T47D (cell line): ENCODE data around the gene VEGFC.

Source experiments
- DNase-seq, 2 experiments: peaks; one replicate each; pipeline versions ENCODE4 v3.0.0 to v3.0.0-alpha.2; 2011 to 2012; ENCODE audit warnings: low read depth in 1 of 2, low spot score in 1 of 2
- JUND ChIP-seq: IDR thresholded peaks from 2 replicates; pipeline ENCODE4 v1.6.1; 2012; ENCODE audit warnings: low read depth
- in situ Hi-C: cut with HindIII; loops from 2 replicates; pipeline ENCODE4 v1.10.0; 2016; ENCODE audit warnings: low sequenced_read_pairs, low pct_unique_long_range_greater_than_20kb

VEGFC gene

DNA sequence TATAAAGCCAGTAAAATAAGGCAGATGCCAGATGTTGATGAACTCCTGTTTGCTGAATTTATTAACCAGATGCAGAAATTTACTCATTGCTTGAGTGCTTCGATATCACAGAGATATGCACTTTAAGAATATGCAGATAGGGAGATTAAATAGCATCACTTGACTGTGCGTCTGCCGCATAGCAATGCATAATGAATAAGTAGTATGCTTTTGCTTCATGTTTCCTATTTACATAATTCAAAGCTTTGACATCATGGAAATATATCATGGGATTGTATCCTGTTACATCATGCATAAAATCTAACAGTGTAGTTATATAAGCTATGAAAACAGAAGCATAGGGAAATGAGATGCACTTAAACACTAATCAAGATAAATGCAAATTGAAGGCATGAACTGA lies 45.9 kb downstream of the VEGFC start:
- no peak for DNase-seq
- no peak for TF ChIP-seq JUND
- in situ Hi-C loops = no loop called here

GRCh38 chr4:176745902-176746301 lies 46.8 kb downstream of the VEGFC start:
- in situ Hi-C loops = no loop called here
- no peak for DNase-seq
- TF ChIP-seq JUND = no peak

DNA sequence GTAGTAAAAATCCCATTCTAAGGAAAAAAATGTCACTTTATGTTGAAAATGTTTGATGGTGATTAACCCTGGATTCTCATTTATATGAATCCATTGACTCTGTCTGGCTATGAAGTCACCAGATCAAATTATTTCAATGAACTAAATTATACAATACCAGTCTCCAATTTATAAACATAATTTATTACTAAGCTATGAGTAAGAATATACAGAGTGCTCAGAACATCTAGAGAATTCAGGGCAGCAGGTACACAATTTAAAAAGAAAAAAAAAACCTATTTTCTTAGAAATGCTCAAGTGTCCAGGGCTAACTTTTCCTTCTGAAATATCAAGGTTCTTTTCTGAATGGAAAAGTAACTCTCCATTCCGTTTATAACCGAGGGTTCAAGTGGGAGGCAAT lies 48.6 kb downstream of the VEGFC start:
- no peak for TF ChIP-seq JUND
- no peak for DNase-seq
- in situ Hi-C loops = no loop called here

GRCh38 chr4:176742211-176742610 lies 50.5 kb downstream of the VEGFC start:
- no peak for DNase-seq
- in situ Hi-C loops = no loop called here
- no peak for TF ChIP-seq JUND

- no peak for TF ChIP-seq JUND
- in situ Hi-C loops = no loop called here
- no peak for DNase-seq
Measured at GRCh38 chr4:176741253-176741652, 51.5 kb downstream of the VEGFC start.

DNA sequence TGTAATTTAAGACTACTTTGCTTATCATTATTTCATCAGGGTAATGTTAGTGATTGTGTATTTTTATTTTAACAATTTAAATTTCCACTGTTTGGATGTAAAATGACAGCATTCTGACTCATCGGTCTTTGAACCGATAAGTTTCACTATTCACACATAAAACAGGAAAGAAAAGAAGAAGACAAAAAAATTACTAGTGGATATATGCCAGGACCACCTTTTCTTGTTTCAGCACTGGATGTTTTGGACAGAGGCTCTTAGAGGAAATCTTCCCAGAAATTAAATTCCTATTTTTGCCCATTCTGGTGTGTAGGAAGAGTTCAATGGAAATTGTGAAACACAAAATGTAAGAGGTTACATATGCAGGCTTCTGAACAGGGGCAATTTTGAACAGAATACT lies 57.4 kb downstream of the VEGFC start:
- in situ Hi-C loops = no loop called here
- TF ChIP-seq JUND = no peak
- no peak for DNase-seq

DNA sequence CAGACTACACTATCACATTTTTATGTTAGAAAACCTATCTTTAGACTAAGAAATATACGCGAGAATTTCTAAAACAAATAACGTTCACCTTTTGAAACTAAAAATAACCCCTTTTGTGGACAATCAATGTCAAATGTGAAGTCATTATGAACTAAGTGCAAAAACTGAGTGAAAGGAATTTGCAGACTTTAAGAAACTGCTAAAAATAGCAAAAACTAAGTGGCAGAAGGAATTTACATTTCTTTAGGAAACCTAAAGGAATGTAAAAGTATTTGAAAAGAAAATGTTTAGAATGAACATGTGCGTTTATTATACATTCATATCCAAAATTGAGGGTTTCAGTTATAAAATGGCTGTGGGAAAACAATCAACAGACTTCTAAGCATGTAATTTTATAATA lies 58.3 kb downstream of the VEGFC start:
- in situ Hi-C loops = no loop called here
- DNase-seq = no peak

DNA sequence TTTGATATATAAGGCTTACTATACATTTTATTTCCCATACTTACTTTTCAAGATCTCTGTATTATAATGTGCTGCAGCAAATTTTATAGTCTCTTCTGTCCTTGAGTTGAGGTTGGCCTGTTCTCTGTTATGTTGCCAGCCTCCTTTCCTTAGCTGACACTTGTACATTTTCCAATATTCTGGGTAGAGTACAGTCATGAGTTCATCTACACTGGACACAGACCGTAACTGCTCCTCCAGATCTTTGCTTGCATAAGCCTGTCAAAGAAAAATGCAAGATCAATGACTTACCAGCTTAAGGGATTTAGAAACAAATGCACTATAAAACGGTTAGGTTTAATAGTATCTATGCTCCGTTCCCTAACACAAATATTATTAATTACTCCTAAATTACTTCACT lies 63.2 kb downstream of the VEGFC start:
- no peak for DNase-seq
- in situ Hi-C loops = no loop called here
- no peak for TF ChIP-seq JUND

More for the DNA sequence above, 58.3 kb downstream of the VEGFC start:
- TF ChIP-seq JUND = no peak

DNA sequence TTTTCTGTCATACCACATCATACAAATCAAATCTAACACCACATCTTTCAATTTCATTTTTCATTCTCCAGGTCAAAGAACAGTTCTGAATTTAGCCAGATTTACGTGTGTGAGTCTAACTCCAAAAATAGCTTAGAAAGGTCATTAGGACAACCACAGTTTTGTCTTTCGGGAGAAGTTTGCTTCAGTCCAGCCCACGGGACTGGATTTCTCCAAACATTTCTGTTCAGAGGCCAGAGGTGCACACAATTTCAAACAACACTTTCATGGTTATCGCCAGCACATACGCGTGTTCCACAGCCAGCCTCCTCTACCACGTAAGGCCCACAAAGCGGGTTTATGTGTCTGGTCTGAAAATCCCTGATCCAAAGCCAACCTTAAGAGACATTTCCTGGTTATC lies 65.9 kb downstream of the VEGFC start:
- in situ Hi-C loops = no loop called here
- no peak for DNase-seq
- no peak for TF ChIP-seq JUND

DNA sequence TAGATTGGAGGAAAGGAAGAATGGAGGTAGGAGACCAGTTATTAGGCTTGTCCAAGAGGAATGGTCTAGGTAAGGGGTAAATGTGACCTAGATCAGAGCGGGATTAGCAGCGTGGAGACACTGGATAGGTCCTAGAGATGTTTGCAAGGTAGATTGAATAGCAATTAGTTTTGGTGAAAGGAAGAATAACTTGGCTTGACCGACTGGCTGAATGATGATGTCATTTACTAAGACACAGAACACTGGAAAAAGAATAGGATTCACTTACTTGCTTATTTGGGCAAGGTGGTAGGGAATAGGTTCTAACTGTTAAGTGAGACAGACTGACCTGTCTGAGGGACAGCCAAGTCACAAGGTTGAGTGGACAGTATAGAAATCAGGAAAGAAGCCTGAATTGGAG lies 71.3 kb downstream of the VEGFC start:
- in situ Hi-C loops = no loop called here
- no peak for DNase-seq
- no peak for TF ChIP-seq JUND

- no peak for DNase-seq
- TF ChIP-seq JUND = no peak
- in situ Hi-C loops = no loop called here
Measured at GRCh38 chr4:176718881-176719280, 73.8 kb downstream of the VEGFC start.

GRCh38 chr4:176717237-176717636 lies 75.5 kb downstream of the VEGFC start:
- TF ChIP-seq JUND = no peak
- DNase-seq = no peak
- in situ Hi-C loops = no loop called here

GRCh38 chr4:176709417-176709816 lies 83.3 kb downstream of the VEGFC start:
- in situ Hi-C loops = no loop called here
- no peak for TF ChIP-seq JUND
- no peak for DNase-seq

GRCh38 chr4:176708771-176709311 lies 83.9 kb downstream of the VEGFC start:
- no peak for TF ChIP-seq JUND
- in situ Hi-C loops = no loop called here
- no peak for DNase-seq
